Left lung (tissue), 10 donors: ENCODE results near the gene SPRR2D. TPM values are rescaled to one million over a fixed set of nuclear protein-coding genes. Genes with fewer than 3 reads are reported as not detected.
"Not testable (repeated sequence)": the region's sequence is repeated elsewhere in the genome, so short reads cannot be mapped to it uniquely, and the experiment has no call there.

Source experiments
- ATAC-seq: fragments of 200-7000 bp; cut with Tn5 transposase; one replicate; pipeline ENCODE4 v1.9.1; 2020; ENCODE audit warnings: moderate library complexity
- DNase-seq, 4 donors: peaks; one replicate each; pipeline ENCODE4 v3.0.0-alpha.2; 2013 to 2020
- H3K27ac ChIP-seq, 2 donors: fragments of 200-600 bp; sonication (generic) in 1 of 2; one replicate each; pipeline versions ENCODE4 v1.5.0 to v1.8.0; 2020 to 2021
- H3K27me3 ChIP-seq, 2 donors: fragments of 200-600 bp; sonication (generic) in 1 of 2; one replicate each; pipeline versions ENCODE4 v1.5.0 to v1.8.0; 2020 to 2021
- H3K36me3 ChIP-seq, 2 donors: fragments of 200-600 bp; sonication (generic) in 1 of 2; one replicate each; pipeline versions ENCODE4 v1.5.0 to v1.8.0; 2020 to 2021
- H3K4me1 ChIP-seq, 2 donors: fragments of 200-600 bp; one replicate each; pipeline ENCODE4 v1.8.0; 2021
- H3K4me3 ChIP-seq, 2 donors: fragments of 200-600 bp; sonication (generic) in 1 of 2; one replicate each; pipeline versions ENCODE4 v1.5.0 to v1.8.0; 2020 to 2021; ENCODE audit warnings: mild to moderate bottlenecking in 1 of 2
- H3K9me3 ChIP-seq, 2 donors: fragments of 200-600 bp; sonication (generic) in 1 of 2; one replicate each; pipeline versions ENCODE4 v1.5.0 to v1.8.0; 2020 to 2021
- CTCF ChIP-seq, 2 donors: fragments of 200-600 bp; sonication (generic) in 1 of 2; IDR thresholded peaks; one replicate each; pipeline versions ENCODE4 v1.5.0 to v1.8.0; 2021; ENCODE audit warnings: antibody characterized with exemption in 2 of 2
- intact Hi-C, 2 donors: fragments of 100-400 bp; cut with DNase I; formaldehyde crosslinking; loops; one replicate each; pipeline versions ENCODE4 v1.11.2 to v1.14.2; 2022
- polyA plus RNA-seq, 6 donors: library from polyadenylated mRNA; unstranded; fragments of 120-200 nt; gene quantifications; one replicate each; pipeline ENCODE4 v1.2.1, GENCODE V29; 2013; ENCODE audit not compliant: insufficient read length in 6 of 6
- total RNA-seq, 2 donors: library from RNA; stranded (reverse); fragmentation: NEBNext Ultra II Directional; extraction: Animal tissue kit (Norgen Biotek cat#: 25700); gene quantifications; one replicate each; pipeline ENCODE4 v1.2.1, GENCODE V29; 2021
- donor health status: DM: no; HTN: yes; CAD: no.
- donor health status: DM: no; HTN: no; CAD: no.

Gene SPRR2D
- total and polyA plus RNA-seq, 8 donors: not detected

DNA sequence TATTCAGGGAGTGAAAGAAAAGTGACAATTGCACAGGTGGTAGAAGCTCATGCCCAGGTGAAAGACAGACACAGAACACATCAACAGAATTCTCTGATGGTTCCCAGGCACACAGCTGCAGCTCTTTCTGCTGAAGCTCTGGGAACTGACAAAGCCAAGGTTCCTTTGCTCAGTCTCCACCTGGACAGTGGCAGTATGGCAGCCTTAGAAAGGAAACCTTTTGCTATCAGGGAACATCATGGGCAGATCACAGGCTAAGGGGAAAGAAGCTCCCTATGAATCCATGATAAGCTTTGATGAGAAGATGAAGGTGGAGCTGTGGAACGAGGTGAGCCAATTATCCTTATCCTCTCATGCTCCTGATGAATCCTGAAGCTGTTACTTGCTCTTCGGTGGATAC is 29.3 kb upstream of the SPRR2D start:
- no peak for DNase-seq
- TF ChIP-seq CTCF (IDR thresholded peaks at IDR 0.05): no peak
- Histone ChIP-seq H3K36me3 (no peaks in the 10 kb centered on the region), H3K4me3 (no peak overlapping the region), H3K4me1 (no peaks in the 10 kb centered on the region), H3K9me3 (no peaks in the 10 kb centered on the region), H3K27ac (no peak overlapping the region), H3K27me3 (no peaks in the 10 kb centered on the region)
- no peak for ATAC-seq
- intact Hi-C loops: no loop called here

GRCh38 chr1:153058826-153059784 is 18.2 kb upstream of the SPRR2D start:
- Histone ChIP-seq H3K36me3 (no peaks in the 10 kb centered on the region), H3K4me1 (no peaks in the 10 kb centered on the region), H3K27ac (no peak overlapping the region), H3K4me3 (no peak overlapping the region), H3K9me3 (no peaks in the 10 kb centered on the region), H3K27me3 (peaks cover 0 to 6% of the 10 kb centered on the region in 2 donors)
- no peak for ATAC-seq
- DNase-seq: no peak
- TF ChIP-seq CTCF (IDR thresholded peaks at IDR 0.05): no peak
- intact Hi-C loops: no loop called here

- peaks cover 0 to 6% of the 10 kb centered on the region in 2 donors for H3K27me3 ChIP-seq
- DNase-seq (no peak), ATAC-seq (no peak)
- H3K36me3 ChIP-seq: no peaks in the 10 kb centered on the region
- H3K27ac ChIP-seq: no peak overlapping the region
- TF ChIP-seq CTCF (IDR thresholded peaks at IDR 0.05): no peak
- no peaks in the 10 kb centered on the region for H3K9me3 ChIP-seq
- H3K4me3 ChIP-seq: no peak overlapping the region
- intact Hi-C loops: no loop called here
- H3K4me1 ChIP-seq: no peaks in the 10 kb centered on the region
Measured at GRCh38 chr1:153058154-153058553, 17.2 kb upstream of the SPRR2D start.

GRCh38 chr1:153057375-153057774 is 16.5 kb upstream of the SPRR2D start, which contains the start of gene SPRR2A:
TSS of gene SPRR2A (minus strand) at chr1:153057512. CDS start at chr1:153056735, 777 bp downstream.
- TF ChIP-seq CTCF (IDR thresholded peaks at IDR 0.05): no peak
- ATAC-seq: no peak
- H3K27me3 ChIP-seq: peaks cover 0 to 6% of the 10 kb centered on the region in 2 donors
- no peak for DNase-seq
- H3K27ac ChIP-seq: no peak within 1 kb of the TSS
- no peaks in the 10 kb centered on the region for H3K4me1 ChIP-seq
- H3K9me3 ChIP-seq: no peaks in the 10 kb centered on the region
- intact Hi-C loops: no loop called here
- no peaks in the 10 kb centered on the region for H3K36me3 ChIP-seq
- no peak within 1 kb of the TSS for H3K4me3 ChIP-seq

DNA sequence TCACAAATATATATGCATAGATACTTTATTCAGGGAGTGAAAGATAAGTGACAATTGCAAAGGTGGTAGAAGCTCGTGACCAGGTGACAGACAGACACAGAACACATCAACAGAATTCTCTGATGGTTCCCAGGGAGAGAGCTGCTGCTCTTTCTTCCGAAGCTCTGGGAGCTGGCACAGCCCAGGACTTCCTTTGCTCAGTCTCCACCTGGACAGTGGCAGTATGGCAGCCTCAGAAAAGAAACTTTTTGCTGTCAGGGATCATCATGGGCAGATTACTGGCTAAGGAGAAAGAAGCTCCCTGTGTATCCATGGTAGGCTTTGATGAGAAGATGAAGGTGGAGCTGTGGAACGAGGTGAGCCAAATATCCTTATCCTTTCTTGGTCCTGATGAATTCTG is 15.2 kb upstream of the SPRR2D start:
- intact Hi-C loops, H3K27me3 ChIP-seq, H3K4me3 ChIP-seq, H3K9me3 ChIP-seq, ATAC-seq, H3K27ac ChIP-seq, H3K4me1 ChIP-seq, H3K36me3 ChIP-seq, DNase-seq: not testable (repeated sequence)
